HepG2 (cell line): ENCODE measurements around the gene FMN2. TPM values are rescaled to one million over a fixed set of nuclear protein-coding genes. Genes with fewer than 3 reads are reported as not detected.

ENCODE experiments used
- ATAC-seq: fragments of 200-7000 bp; cut with Tn5 transposase; 3 replicates; pipeline ENCODE4 v1.9.1; 2020; ENCODE audit warnings: mild to moderate bottlenecking, moderate library complexity
- BruUV-seq: library from RNA; stranded (reverse); fragments of 400-500 nt; replicated peaks from 2 replicates; lab custom pipeline; 2021; lab: Mats Ljungman, UMichigan
- CTCF ChIA-PET: fragments of 300-600 bp; formaldehyde crosslinking; extraction: SDS; loops from one replicate; lab custom pipeline; 2021; ENCODE audit warnings: low total read pairs, inconsistent platforms, low intra/inter-chr PET ratio; lab: Yijun Ruan, JAX
- POLR2A ChIA-PET: fragments of 350-600 bp; sonication (Branson Sonifier 250); formaldehyde crosslinking; loops from one replicate; lab custom pipeline; 2020; ENCODE audit warnings: antibody characterized with exemption, inconsistent platforms; lab: Yijun Ruan, JAX
- DNase-seq: peaks from one replicate; pipeline ENCODE4 v3.0.0-alpha.2; 2015; ENCODE audit warnings: low spot score
- FAIRE-seq: peaks from 3 replicates; lab custom pipeline; 2011; peaks lifted over from hg19 to GRCh38; lab: Jason Lieb, UNC
- H2AFZ ChIP-seq: one replicate; pipeline ENCODE4 v1.6.1; 2011; ENCODE audit warnings: low read length, inconsistent platforms
- H3K27ac ChIP-seq: fragments of 300-600 bp; 3 replicates; pipeline ENCODE4 v1.8.0; 2011; ENCODE audit warnings: mixed run types, mild to moderate bottlenecking, mixed read lengths, low read length, inconsistent platforms; ENCODE audit not compliant: insufficient read depth; ENCODE audit errors: extremely low read length
- H3K27me3 ChIP-seq, 2 experiments: fragments of 200-600 bp in 1 of 2; 2 replicates in 1 of 2; 3 replicates in 1 of 2; pipeline versions ENCODE4 v1.6.0 to v1.8.0; 2011; ENCODE audit warnings: low read length in 2 of 2, mild to moderate bottlenecking in 2 of 2, moderate library complexity in 2 of 2, inconsistent platforms in 1 of 2; ENCODE audit not compliant: insufficient read depth in 2 of 2, control insufficient read depth in 1 of 2
- H3K36me3 ChIP-seq, 2 experiments: fragments of 200-600 bp in 1 of 2; replicated peaks in 1 of 2; 2 replicates in 1 of 2; 3 replicates in 1 of 2; pipeline versions ENCODE4 v1.5.1 to v1.8.0; 2011; ENCODE audit warnings: low read length in 2 of 2, inconsistent platforms in 1 of 2; ENCODE audit not compliant: insufficient read depth in 2 of 2, control insufficient read depth in 1 of 2
- H3K4me1 ChIP-seq: 2 replicates; pipeline ENCODE4 v1.5.1; 2012; ENCODE audit warnings: low read length, inconsistent platforms; ENCODE audit not compliant: insufficient read depth
- H3K4me2 ChIP-seq: 2 replicates; pipeline ENCODE4 v1.6.0; 2011; ENCODE audit warnings: low read depth, low read length, inconsistent platforms
- H3K4me3 ChIP-seq, 3 experiments: fragments of 200-600 bp in 1 of 3; sonication (generic), shearing (Covaris generic) in 1 of 3; replicated peaks in 1 of 3; 2 replicates each; pipeline ENCODE4 v1.5.1; 2011 to 2016; ENCODE audit warnings: low read length in 3 of 3, inconsistent platforms in 2 of 3, low read depth in 2 of 3, mild to moderate bottlenecking in 2 of 3, control low read depth in 1 of 3, mixed read lengths in 1 of 3; ENCODE audit not compliant: insufficient read depth in 1 of 3
- H3K79me2 ChIP-seq: one replicate; pipeline ENCODE4 v1.6.1; 2011; ENCODE audit warnings: low read length, inconsistent platforms; ENCODE audit not compliant: insufficient read depth
- H3K9ac ChIP-seq: 2 replicates; pipeline ENCODE4 v1.6.0; 2011; ENCODE audit warnings: mild to moderate bottlenecking, low read depth, low read length, inconsistent platforms; ENCODE audit not compliant: insufficient read depth
- H3K9me3 ChIP-seq: 2 replicates; pipeline ENCODE4 v1.5.1; 2012; ENCODE audit warnings: mild to moderate bottlenecking, low read length
- H4K20me1 ChIP-seq: 2 replicates; pipeline ENCODE4 v1.6.0; 2011; ENCODE audit warnings: inconsistent platforms, mild to moderate bottlenecking, low read length, moderate library complexity; ENCODE audit not compliant: insufficient read depth
- ARID2 ChIP-seq: sonication (generic); formaldehyde crosslinking; IDR thresholded peaks from 2 replicates; pipeline ENCODE4 v1.8.1; 2022; ENCODE audit warnings: mild to moderate bottlenecking, missing genetic modification reagents, borderline replicate concordance
- CBX5 ChIP-seq: sonication (generic); formaldehyde crosslinking; IDR thresholded peaks from 2 replicates; pipeline ENCODE4 v1.4.0; 2020; ENCODE audit warnings: missing genetic modification reagents, borderline replicate concordance
- MATR3 ChIP-seq: sonication (generic); formaldehyde crosslinking; IDR thresholded peaks from 2 replicates; pipeline ENCODE4 v1.4.0; 2020; ENCODE audit warnings: missing genetic modification reagents
- MEF2D ChIP-seq: sonication (generic); formaldehyde crosslinking; IDR thresholded peaks from 2 replicates; pipeline ENCODE4 v1.5.1; 2020; ENCODE audit warnings: mild to moderate bottlenecking, missing genetic modification reagents
- PRMT3 ChIP-seq: sonication (generic); formaldehyde crosslinking; IDR thresholded peaks from 2 replicates; pipeline ENCODE4 v1.8.1; 2022; ENCODE audit warnings: low read depth, mild to moderate bottlenecking, moderate library complexity, missing genetic modification reagents, borderline replicate concordance
- RAD51 ChIP-seq: fragments of 450-650 bp; IDR thresholded peaks from 2 replicates; pipeline ENCODE4 v1.6.1; 2016; ENCODE audit warnings: borderline replicate concordance
- RBM39 ChIP-seq: fragments of 200-400 bp; formaldehyde crosslinking; IDR thresholded peaks from one replicate; pipeline ENCODE4 v1.6.1; 2018; ENCODE audit warnings: antibody characterized with exemption, mild to moderate bottlenecking, low read depth, low read length; ENCODE audit not compliant: poor library complexity, severe bottlenecking
- SP4 ChIP-seq: sonication (generic); formaldehyde crosslinking; IDR thresholded peaks from 2 replicates; pipeline ENCODE4 v1.8.1; 2023; ENCODE audit warnings: mild to moderate bottlenecking, missing genetic modification reagents
- SRY ChIP-seq: sonication (generic); formaldehyde crosslinking; IDR thresholded peaks from 2 replicates; pipeline ENCODE4 v1.8.0; 2022; ENCODE audit warnings: mild to moderate bottlenecking, missing genetic modification reagents
- WGBS: methylation state at CpG from one replicate; pipeline ENCODE4 v1.1.6; 2017; ENCODE audit warnings: low lambda C conversion rate; 5-methylcytosine and 5-hydroxymethylcytosine counted together
- in situ Hi-C: cut with HindIII; loops from 2 replicates; pipeline ENCODE4 v1.10.0; 2017; ENCODE audit warnings: low pct_unique_long_range_greater_than_20kb; ENCODE audit not compliant: extremely low pct_ligation_motif_present
- intact Hi-C: fragments of 100-400 bp; cut with micrococcal nuclease; formaldehyde crosslinking; loops from one replicate; pipeline ENCODE4 v1.10.0; 2022; ENCODE audit not compliant: unreplicated experiment
- polyA plus RNA-seq, 8 experiments: library from polyadenylated mRNA; depleted of rRNA in 3 of 8; stranded (reverse) in 7 of 8; unstranded in 1 of 8; fragments of >200 nt; fragmentation: Illumina TruSeq in 4 of 8; extraction: Trizol in 4 of 8; gene quantifications; 2 replicates each; pipeline versions ENCODE4 v1.2.1 to v1.2.3, GENCODE V29; 2011 to 2016; ENCODE audit warnings: low read depth in 4 of 8, missing spikeins in 1 of 8, mixed read lengths in 1 of 8; ENCODE audit not compliant: insufficient read depth in 1 of 8
- total RNA-seq, 5 experiments: library from RNA; depleted of rRNA; stranded (reverse); fragments of >200 nt; fragmentation: Illumina TruSeq; extraction: Trizol; gene quantifications; 2 replicates each; pipeline ENCODE4 v1.2.3, GENCODE V29; 2016; ENCODE audit warnings: low read depth in 1 of 5
- TF ChIP-seq, protein P1 (sequence below), 2 experiments: sonication (generic) in 1 of 2; formaldehyde crosslinking in 1 of 2; IDR thresholded peaks; 2 replicates each; pipeline versions ENCODE4 v1.6.1 to v1.9.0; 2014 to 2022; ENCODE audit warnings: antibody characterized with exemption in 1 of 2, borderline replicate concordance in 1 of 2, inconsistent platforms in 1 of 2, low read depth in 1 of 2, missing genetic modification reagents in 1 of 2
- TF ChIP-seq, protein P2 (sequence below): sonication (generic); formaldehyde crosslinking; IDR thresholded peaks from 2 replicates; pipeline ENCODE4 v1.9.0; 2021; ENCODE audit warnings: mild to moderate bottlenecking, missing genetic modification reagents

Gene FMN2
- total and polyA plus RNA-seq, 2 of the 13 experiments (the other 11 are each of a cell fraction or from before 2014, with no cell fraction given), result not detected

DNA sequence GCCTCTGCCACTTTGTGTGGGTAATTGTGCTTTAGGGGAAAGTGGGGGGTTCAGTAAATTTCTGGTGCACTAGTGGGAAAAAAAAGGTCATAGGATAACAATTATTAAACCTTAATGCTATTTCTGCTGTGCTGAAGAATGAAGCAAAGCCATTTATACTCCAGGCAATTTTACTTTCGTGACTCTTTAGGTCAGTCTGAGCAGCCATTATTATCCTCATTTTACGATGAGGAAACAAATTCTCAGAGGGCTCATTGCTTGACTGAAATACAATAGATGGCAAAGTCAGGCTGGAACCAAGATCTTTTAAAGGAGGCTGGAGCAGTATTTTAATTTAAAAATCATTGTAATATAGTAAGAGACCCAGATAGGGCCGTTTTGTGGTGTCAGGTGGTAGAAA, 272.2 kb downstream of the FMN2 start (continued):
- TF ChIP-seq ARID2 (CRISPR knock-in tag) (no peak), MATR3 (CRISPR knock-in tag) (no peak), SP4 (CRISPR knock-in tag) (no peak)

DNA sequence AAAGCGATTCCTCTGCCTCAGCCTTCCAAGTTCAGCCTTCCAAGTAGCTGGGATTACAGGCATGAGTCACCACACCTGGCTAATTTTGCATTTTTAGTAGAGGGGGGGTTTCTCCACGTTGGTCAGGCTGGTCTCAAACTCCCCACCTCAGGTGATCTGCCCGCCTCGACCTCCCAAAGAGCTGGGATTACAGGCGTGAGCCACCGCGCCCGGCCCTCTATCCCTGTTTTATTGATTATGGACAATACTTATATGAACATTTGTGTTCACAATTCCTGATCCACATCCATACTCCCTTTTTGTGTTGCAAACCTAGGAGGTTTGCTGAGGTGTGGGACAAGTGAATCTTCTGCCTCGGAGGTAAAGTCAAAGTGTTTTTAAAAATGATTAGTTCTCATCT, 275.0 kb downstream of the FMN2 start:
- FAIRE-seq, result no peak
- CTCF ChIA-PET, result no interaction called here
- H4K20me1 ChIP-seq, result no peaks in the 10 kb centered on the region
- H3K36me3 ChIP-seq, result no peaks in the 10 kb centered on the region
- H3K4me1 ChIP-seq, result no peaks in the 10 kb centered on the region
- POLR2A ChIA-PET, result no interaction called here
- no peak for DNase-seq
- intact Hi-C loops (no loop called here), in situ Hi-C loops (no loop called here)
- no peak overlapping the region for H3K4me2 ChIP-seq
- no peaks in the 10 kb centered on the region for H3K79me2 ChIP-seq
- no peak overlapping the region for H2AFZ ChIP-seq
- no peaks in the 10 kb centered on the region for H3K27me3 ChIP-seq
- H3K9me3 ChIP-seq, result no peaks in the 10 kb centered on the region
- 38% methylated on average over 9 of the region's 9 CpGs for WGBS
- H3K9ac ChIP-seq, result no peak overlapping the region
- no peak overlapping the region for H3K27ac ChIP-seq
- H3K4me3 ChIP-seq, result no peak overlapping the region
- ATAC-seq, result no peak
- BruUV-seq, result no TSS peak
- TF ChIP-seq PRMT3 (CRISPR knock-in tag) (no peak), SRY (CRISPR knock-in tag) (no peak), CBX5 (no peak), RAD51 (no peak), RBM39 (no peak), MEF2D (CRISPR knock-in tag) (no peak)
- TF ChIP-seq, protein P1, sequence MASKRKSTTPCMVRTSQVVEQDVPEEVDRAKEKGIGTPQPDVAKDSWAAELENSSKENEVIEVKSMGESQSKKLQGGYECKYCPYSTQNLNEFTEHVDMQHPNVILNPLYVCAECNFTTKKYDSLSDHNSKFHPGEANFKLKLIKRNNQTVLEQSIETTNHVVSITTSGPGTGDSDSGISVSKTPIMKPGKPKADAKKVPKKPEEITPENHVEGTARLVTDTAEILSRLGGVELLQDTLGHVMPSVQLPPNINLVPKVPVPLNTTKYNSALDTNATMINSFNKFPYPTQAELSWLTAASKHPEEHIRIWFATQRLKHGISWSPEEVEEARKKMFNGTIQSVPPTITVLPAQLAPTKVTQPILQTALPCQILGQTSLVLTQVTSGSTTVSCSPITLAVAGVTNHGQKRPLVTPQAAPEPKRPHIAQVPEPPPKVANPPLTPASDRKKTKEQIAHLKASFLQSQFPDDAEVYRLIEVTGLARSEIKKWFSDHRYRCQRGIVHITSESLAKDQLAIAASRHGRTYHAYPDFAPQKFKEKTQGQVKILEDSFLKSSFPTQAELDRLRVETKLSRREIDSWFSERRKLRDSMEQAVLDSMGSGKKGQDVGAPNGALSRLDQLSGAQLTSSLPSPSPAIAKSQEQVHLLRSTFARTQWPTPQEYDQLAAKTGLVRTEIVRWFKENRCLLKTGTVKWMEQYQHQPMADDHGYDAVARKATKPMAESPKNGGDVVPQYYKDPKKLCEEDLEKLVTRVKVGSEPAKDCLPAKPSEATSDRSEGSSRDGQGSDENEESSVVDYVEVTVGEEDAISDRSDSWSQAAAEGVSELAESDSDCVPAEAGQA (IDR thresholded peaks at IDR 0.05; ENCODE audit: low read depth), result no peak
- TF ChIP-seq, protein P1 (CRISPR knock-in tag; IDR thresholded peaks at IDR 0.05; ENCODE audit: borderline replicate concordance), result no peak
- TF ChIP-seq, protein P2, sequence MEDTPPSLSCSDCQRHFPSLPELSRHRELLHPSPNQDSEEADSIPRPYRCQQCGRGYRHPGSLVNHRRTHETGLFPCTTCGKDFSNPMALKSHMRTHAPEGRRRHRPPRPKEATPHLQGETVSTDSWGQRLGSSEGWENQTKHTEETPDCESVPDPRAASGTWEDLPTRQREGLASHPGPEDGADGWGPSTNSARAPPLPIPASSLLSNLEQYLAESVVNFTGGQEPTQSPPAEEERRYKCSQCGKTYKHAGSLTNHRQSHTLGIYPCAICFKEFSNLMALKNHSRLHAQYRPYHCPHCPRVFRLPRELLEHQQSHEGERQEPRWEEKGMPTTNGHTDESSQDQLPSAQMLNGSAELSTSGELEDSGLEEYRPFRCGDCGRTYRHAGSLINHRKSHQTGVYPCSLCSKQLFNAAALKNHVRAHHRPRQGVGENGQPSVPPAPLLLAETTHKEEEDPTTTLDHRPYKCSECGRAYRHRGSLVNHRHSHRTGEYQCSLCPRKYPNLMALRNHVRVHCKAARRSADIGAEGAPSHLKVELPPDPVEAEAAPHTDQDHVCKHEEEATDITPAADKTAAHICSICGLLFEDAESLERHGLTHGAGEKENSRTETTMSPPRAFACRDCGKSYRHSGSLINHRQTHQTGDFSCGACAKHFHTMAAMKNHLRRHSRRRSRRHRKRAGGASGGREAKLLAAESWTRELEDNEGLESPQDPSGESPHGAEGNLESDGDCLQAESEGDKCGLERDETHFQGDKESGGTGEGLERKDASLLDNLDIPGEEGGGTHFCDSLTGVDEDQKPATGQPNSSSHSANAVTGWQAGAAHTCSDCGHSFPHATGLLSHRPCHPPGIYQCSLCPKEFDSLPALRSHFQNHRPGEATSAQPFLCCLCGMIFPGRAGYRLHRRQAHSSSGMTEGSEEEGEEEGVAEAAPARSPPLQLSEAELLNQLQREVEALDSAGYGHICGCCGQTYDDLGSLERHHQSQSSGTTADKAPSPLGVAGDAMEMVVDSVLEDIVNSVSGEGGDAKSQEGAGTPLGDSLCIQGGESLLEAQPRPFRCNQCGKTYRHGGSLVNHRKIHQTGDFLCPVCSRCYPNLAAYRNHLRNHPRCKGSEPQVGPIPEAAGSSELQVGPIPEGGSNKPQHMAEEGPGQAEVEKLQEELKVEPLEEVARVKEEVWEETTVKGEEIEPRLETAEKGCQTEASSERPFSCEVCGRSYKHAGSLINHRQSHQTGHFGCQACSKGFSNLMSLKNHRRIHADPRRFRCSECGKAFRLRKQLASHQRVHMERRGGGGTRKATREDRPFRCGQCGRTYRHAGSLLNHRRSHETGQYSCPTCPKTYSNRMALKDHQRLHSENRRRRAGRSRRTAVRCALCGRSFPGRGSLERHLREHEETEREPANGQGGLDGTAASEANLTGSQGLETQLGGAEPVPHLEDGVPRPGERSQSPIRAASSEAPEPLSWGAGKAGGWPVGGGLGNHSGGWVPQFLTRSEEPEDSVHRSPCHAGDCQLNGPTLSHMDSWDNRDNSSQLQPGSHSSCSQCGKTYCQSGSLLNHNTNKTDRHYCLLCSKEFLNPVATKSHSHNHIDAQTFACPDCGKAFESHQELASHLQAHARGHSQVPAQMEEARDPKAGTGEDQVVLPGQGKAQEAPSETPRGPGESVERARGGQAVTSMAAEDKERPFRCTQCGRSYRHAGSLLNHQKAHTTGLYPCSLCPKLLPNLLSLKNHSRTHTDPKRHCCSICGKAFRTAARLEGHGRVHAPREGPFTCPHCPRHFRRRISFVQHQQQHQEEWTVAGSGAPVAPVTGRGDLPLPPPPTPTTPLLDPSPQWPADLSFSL (CRISPR knock-in tag), result no peak
